IPS-18c (cell line): Measurements from ENCODE around the gene PHF20.
"Not testable (repeated sequence)": the region's sequence is repeated elsewhere in the genome, so short reads cannot be mapped to it uniquely, and the experiment has no call there.

ENCODE experiments used
- H3K4me3 ChIP-seq: 2 replicates; pipeline ENCODE4 v1.7.0; 2013; ENCODE audit warnings: low read depth, mild to moderate bottlenecking, low read length, moderate library complexity; ENCODE audit not compliant: insufficient read depth
- H3K9me3 ChIP-seq: one replicate; pipeline ENCODE4 v1.6.1; 2013; ENCODE audit warnings: mild to moderate bottlenecking, low read length, moderate library complexity; ENCODE audit not compliant: control insufficient read depth, insufficient read depth

The PHF20 gene

GRCh38 chr20:35994994-35995453 is 223.2 kb downstream of the PHF20 start:
- no peaks in the 10 kb centered on the region for H3K9me3 ChIP-seq

GRCh38 chr20:35996492-35996891 is 224.7 kb downstream of the PHF20 start:
- H3K9me3 ChIP-seq, H3K4me3 ChIP-seq: not testable (repeated sequence)

More at GRCh38 chr20:35994994-35995453, 223.2 kb downstream of the PHF20 start:
- H3K4me3 ChIP-seq = no peak overlapping the region
